ENCODE results near the gene DNAL4.

DNAL4 gene

DNA sequence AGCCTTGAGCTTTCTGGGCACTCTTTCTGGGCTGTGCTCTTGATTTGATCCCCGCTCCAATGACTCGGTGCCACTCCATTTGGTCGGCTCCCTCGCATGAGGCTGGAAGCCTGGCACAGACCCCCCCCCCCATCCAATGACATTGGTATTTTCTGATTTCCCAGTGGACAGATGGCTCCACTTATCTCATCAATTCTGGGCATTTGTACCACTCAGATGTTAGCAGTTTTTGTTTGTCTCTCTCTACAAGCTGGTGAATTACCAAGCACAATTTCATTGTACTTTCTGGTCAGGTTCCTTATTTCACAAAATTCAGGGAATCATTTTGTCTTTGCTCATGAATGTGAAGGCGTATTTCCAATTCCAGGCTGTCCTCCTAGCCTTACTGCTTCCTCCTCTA, 9.1 kb downstream of the DNAL4 start:
- H3K36me3 ChIP-seq: peaks cover 12% of the 10 kb centered on the region
- H3K4me1 ChIP-seq (ENCODE audit: control insufficient read depth in 1 of 2, insufficient read depth in 1 of 2, low read depth in 1 of 2, low read length in 1 of 2): no peaks in the 10 kb centered on the region
- H3K27ac ChIP-seq: no peak overlapping the region
- no peaks in the 10 kb centered on the region for H3K9me3 ChIP-seq
- TF ChIP-seq, protein P1, sequence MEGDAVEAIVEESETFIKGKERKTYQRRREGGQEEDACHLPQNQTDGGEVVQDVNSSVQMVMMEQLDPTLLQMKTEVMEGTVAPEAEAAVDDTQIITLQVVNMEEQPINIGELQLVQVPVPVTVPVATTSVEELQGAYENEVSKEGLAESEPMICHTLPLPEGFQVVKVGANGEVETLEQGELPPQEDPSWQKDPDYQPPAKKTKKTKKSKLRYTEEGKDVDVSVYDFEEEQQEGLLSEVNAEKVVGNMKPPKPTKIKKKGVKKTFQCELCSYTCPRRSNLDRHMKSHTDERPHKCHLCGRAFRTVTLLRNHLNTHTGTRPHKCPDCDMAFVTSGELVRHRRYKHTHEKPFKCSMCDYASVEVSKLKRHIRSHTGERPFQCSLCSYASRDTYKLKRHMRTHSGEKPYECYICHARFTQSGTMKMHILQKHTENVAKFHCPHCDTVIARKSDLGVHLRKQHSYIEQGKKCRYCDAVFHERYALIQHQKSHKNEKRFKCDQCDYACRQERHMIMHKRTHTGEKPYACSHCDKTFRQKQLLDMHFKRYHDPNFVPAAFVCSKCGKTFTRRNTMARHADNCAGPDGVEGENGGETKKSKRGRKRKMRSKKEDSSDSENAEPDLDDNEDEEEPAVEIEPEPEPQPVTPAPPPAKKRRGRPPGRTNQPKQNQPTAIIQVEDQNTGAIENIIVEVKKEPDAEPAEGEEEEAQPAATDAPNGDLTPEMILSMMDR (IDR thresholded peaks at IDR 0.05): no peak
- H3K4me3 ChIP-seq (ENCODE audit: low read depth in 1 of 2, low read length in 1 of 2): no peak overlapping the region
- H3K27me3 ChIP-seq: no peaks in the 10 kb centered on the region

GRCh38 chr22:38784035-38784434, 9.9 kb downstream of the DNAL4 start:
- no peak overlapping the region for H3K4me3 ChIP-seq (ENCODE audit: low read depth in 1 of 2, low read length in 1 of 2)
- peaks cover 10% of the 10 kb centered on the region for H3K36me3 ChIP-seq
- H3K27me3 ChIP-seq: no peaks in the 10 kb centered on the region
- TF ChIP-seq, protein P1 (IDR thresholded peaks at IDR 0.05): no peak
- H3K4me1 ChIP-seq (ENCODE audit: control insufficient read depth in 1 of 2, insufficient read depth in 1 of 2, low read depth in 1 of 2, low read length in 1 of 2): no peaks in the 10 kb centered on the region
- H3K27ac ChIP-seq: no peak overlapping the region
- no peaks in the 10 kb centered on the region for H3K9me3 ChIP-seq

GRCh38 chr22:38783095-38783615, 10.8 kb downstream of the DNAL4 start:
- TF ChIP-seq, protein P1 (IDR thresholded peaks at IDR 0.05): no peak
- Histone ChIP-seq H3K4me1 (ENCODE audit: control insufficient read depth in 1 of 2, insufficient read depth in 1 of 2, low read depth in 1 of 2, low read length in 1 of 2) (no peaks in the 10 kb centered on the region), H3K27me3 (no peaks in the 10 kb centered on the region), H3K36me3 (peaks cover 10% of the 10 kb centered on the region), H3K9me3 (no peaks in the 10 kb centered on the region), H3K27ac (no peak overlapping the region), H3K4me3 (ENCODE audit: low read depth in 1 of 2, low read length in 1 of 2) (no peak overlapping the region)

- Histone ChIP-seq H3K9me3 (no peaks in the 10 kb centered on the region), H3K4me3 (ENCODE audit: low read depth in 1 of 2, low read length in 1 of 2) (no peak overlapping the region), H3K27ac (no peak overlapping the region), H3K4me1 (ENCODE audit: control insufficient read depth in 1 of 2, insufficient read depth in 1 of 2, low read depth in 1 of 2, low read length in 1 of 2) (no peaks in the 10 kb centered on the region), H3K27me3 (no peaks in the 10 kb centered on the region), H3K36me3 (peaks cover 10% of the 10 kb centered on the region)
- TF ChIP-seq, protein P1 (IDR thresholded peaks at IDR 0.05): no peak
These were observed 11.4 kb downstream of the DNAL4 start for GRCh38 chr22:38782402-38783094.

DNA sequence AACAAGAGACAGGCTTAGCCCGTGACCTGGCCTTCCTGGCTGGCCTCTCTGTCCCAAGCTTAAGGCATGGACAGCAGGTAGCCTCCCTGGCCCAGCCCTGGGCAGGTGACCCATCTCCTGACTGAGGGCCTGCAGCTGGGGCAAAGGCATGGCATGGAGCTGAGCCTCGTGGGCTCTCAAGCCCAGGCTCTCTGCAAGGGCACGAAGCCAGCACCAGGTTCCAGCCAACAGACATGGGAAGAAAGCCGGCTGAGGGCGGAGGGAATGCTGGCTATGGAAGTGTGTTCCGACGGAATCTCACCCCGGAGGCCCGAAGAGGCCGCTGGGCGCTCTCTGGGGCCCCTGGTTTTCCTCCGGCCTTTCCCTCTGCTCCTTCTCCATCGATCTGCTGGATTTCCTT, 12.9 kb downstream of the DNAL4 start:
- Histone ChIP-seq H3K36me3 (peaks cover 10% of the 10 kb centered on the region), H3K9me3 (no peaks in the 10 kb centered on the region), H3K4me3 (ENCODE audit: low read depth in 1 of 2, low read length in 1 of 2) (no peak overlapping the region), H3K27ac (no peak overlapping the region), H3K4me1 (ENCODE audit: control insufficient read depth in 1 of 2, insufficient read depth in 1 of 2, low read depth in 1 of 2, low read length in 1 of 2) (no peaks in the 10 kb centered on the region), H3K27me3 (no peaks in the 10 kb centered on the region)
- TF ChIP-seq, protein P1 (IDR thresholded peaks at IDR 0.05): no peak

All from neutrophil (primary cell).